ENCODE data around the gene PPP1CB. TPM values are rescaled to one million over a fixed set of nuclear protein-coding genes. Genes with fewer than 3 reads are reported as not detected.

The PPP1CB gene
- total RNA-seq, 1 donor from 2014 or later, result 196 TPM

- intact Hi-C loops (cut with DNase I), result loop anchor here (10.0 kb wide), 1 partner anchor 361 kb away; no protein-coding TSS in a partner anchor
- Histone ChIP-seq H3K4me1 (no peaks in the 10 kb centered on the region), H3K27me3 (no peaks in the 10 kb centered on the region), H3K27ac (no peak overlapping the region), H3K9me3 (no peaks in the 10 kb centered on the region), H3K4me3 (no peak overlapping the region), H3K36me3 (no peaks in the 10 kb centered on the region)
- no peak for DNase-seq (ENCODE audit: low spot score in 2 of 2)
- TF ChIP-seq CTCF (IDR thresholded peaks at IDR 0.05), result no peak
These were observed 82.3 kb downstream of the PPP1CB start for GRCh38 chr2:28833740-28834470.

DNA sequence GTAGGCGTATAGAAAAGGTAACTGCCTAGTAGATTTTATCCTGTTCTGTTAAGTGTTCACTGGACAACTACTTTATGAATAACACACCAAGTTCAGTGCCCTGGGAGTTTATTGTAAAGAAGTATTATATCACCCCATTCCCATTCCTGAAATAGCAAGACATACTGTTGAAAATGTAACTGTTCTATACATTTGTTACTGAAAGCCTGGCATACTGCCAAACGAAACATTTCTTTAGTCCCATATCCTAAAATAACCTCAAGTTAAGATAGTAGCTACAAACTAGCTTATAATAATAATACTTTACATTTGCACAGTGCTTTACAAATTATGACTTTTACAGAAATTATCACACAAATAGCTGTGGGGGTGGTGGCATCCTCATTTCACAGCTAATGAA is 84.2 kb downstream of the PPP1CB start:
- TF ChIP-seq CTCF (IDR thresholded peaks at IDR 0.05), result no peak

DNA sequence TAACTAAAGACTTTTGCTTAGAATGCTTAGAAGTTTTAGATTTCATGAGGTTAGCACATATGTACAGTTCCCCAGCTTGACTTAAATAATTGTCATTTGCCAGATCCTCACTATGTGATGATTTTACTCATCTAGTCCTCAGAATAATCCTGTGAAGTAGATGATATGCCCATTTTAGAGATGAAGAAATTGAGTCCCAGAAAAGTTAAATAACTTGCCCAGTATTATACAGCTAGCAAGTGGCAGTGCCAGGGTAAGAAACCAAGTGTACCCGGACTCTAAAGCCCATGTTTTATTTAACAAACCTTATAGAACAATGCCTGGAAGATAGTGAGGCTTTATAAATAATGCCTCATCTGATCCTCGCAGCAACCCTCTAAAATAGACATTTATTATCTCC is 87.3 kb downstream of the PPP1CB start:
- intact Hi-C loops (cut with DNase I), result loop anchor here (10.0 kb wide), 1 partner anchor 356 kb away; no protein-coding TSS in a partner anchor
- Histone ChIP-seq H3K4me1 (no peaks in the 10 kb centered on the region), H3K27ac (no peak overlapping the region), H3K36me3 (no peaks in the 10 kb centered on the region), H3K9me3 (no peaks in the 10 kb centered on the region), H3K4me3 (no peak overlapping the region), H3K27me3 (no peaks in the 10 kb centered on the region)
- TF ChIP-seq CTCF (IDR thresholded peaks at IDR 0.05), result no peak
- DNase-seq (ENCODE audit: low spot score in 2 of 2), result no peak

More for the DNA sequence above, 84.2 kb downstream of the PPP1CB start:
- no peaks in the 10 kb centered on the region for H3K9me3 ChIP-seq
- H3K4me1 ChIP-seq, result no peaks in the 10 kb centered on the region
- DNase-seq (ENCODE audit: low spot score in 2 of 2), result no peak
- H3K27me3 ChIP-seq, result no peaks in the 10 kb centered on the region
- H3K27ac ChIP-seq, result no peak overlapping the region
- no peak overlapping the region for H3K4me3 ChIP-seq
- intact Hi-C loops (cut with DNase I), result loop anchor here (10.0 kb wide), 1 partner anchor 359 kb away; no protein-coding TSS in a partner anchor
- no peaks in the 10 kb centered on the region for H3K36me3 ChIP-seq

- no peaks in the 10 kb centered on the region for H3K9me3 ChIP-seq
- DNase-seq (ENCODE audit: low spot score in 2 of 2), result no peak
- no peak overlapping the region for H3K27ac ChIP-seq
- intact Hi-C loops (cut with DNase I), result no loop called here
- H3K4me3 ChIP-seq, result no peak overlapping the region
- no peaks in the 10 kb centered on the region for H3K4me1 ChIP-seq
- no peaks in the 10 kb centered on the region for H3K27me3 ChIP-seq
- H3K36me3 ChIP-seq, result no peaks in the 10 kb centered on the region
- no peak for TF ChIP-seq CTCF (IDR thresholded peaks at IDR 0.05)
These were observed 90.4 kb downstream of the PPP1CB start for GRCh38 chr2:28842042-28842441.

Other genes starting within 250 kb of the PPP1CB start
- 0.32 TPM for gene SPDYA, start 59.0 kb downstream of the PPP1CB start, total RNA-seq
- not detected for gene TRMT61B, start 118.5 kb downstream of the PPP1CB start, total RNA-seq
- gene WDR43, start 142.8 kb downstream of the PPP1CB start, total RNA-seq, result 21.5 TPM
- not detected for gene TOGARAM2, start 229.5 kb downstream of the PPP1CB start, total RNA-seq